ENCODE results near the gene AKT1. TPM values are rescaled to one million over a fixed set of nuclear protein-coding genes. Genes with fewer than 3 reads are reported as not detected.

The AKT1 gene
- total and polyA plus RNA-seq, 2 of the 4 experiments (the other 2 are of a cell fraction) = 193 to 221 TPM

- H4K8ac ChIP-seq (ENCODE audit: low read depth in 2 of 2, low read length in 2 of 2) = no peak overlapping the region
- ChIA-PET POLR2A (ENCODE audit: unreplicated experiment) (no interaction called here), CTCF (no interaction called here)
- no peak for DNase-seq
- no peak overlapping the region for H2AK5ac ChIP-seq (ENCODE audit: low read depth, low read length)
- intact Hi-C loops (cut with micrococcal nuclease) (no loop called here), dilution Hi-C loops (cut with HindIII; ENCODE audit: low sequenced_read_pairs, unreplicated experiment) (no loop called here), in situ Hi-C loops (cut with MboI; ENCODE audit: low sequenced_read_pairs) (no loop called here)
- no peaks in the 10 kb centered on the region for H3K36me3 ChIP-seq (ENCODE audit: control insufficient read depth, insufficient read depth, low read length)
- H3K27ac ChIP-seq (ENCODE audit: insufficient read depth, low read length) = no peak overlapping the region
- WGBS, 2 experiments (ENCODE audit: extremely low coverage in 2 of 2, insufficient read length in 1 of 2) = 91% methylated on average over 12 of the region's 17 CpGs; no CpG with 5 or more reads in 1 of the 2 experiments
- H2AFZ ChIP-seq (replicated peaks; ENCODE audit: low read length, poor library complexity) = no peak overlapping the region
- ATAC-seq (ENCODE audit: low read depth) = no peak
- H2AK9ac ChIP-seq (replicated peaks; ENCODE audit: low read depth, low read length, poor library complexity) = no peak overlapping the region
- no peak overlapping the region for H3K4ac ChIP-seq (ENCODE audit: low read depth, low read length)
- TF ChIP-seq CHD1 (IDR thresholded peaks at IDR 0.05; ENCODE audit: low read depth, low read length) = no peak
- no peak for TF ChIP-seq MXI1 (IDR thresholded peaks at IDR 0.05; ENCODE audit: borderline replicate concordance, low read depth, low read length)
- no peak for TF ChIP-seq SMC3 (IDR thresholded peaks at IDR 0.05; ENCODE audit: low read depth, low read length)
- no peak for TF ChIP-seq FOS (IDR thresholded peaks at IDR 0.05; ENCODE audit: low read depth, low read length)
- H3K56ac ChIP-seq (ENCODE audit: extremely low read depth, insufficient read depth, low read length) = no peak overlapping the region
- H4K91ac ChIP-seq (ENCODE audit: insufficient read depth, low read depth, low read length) = no peak overlapping the region
- no peaks in the 10 kb centered on the region; the same call in 1 of the 2 replicates for H3K27me3 ChIP-seq (ENCODE audit: control insufficient read depth, insufficient read depth, low read length)
- no peaks in the 10 kb centered on the region for H3K9me3 ChIP-seq (ENCODE audit: control insufficient read depth, insufficient read depth, low read length)
- H3K9ac ChIP-seq (ENCODE audit: low read depth, low read length) = no peak overlapping the region
- no peak overlapping the region for H3K23ac ChIP-seq (ENCODE audit: low read depth, low read length)
- no peak overlapping the region for H2BK15ac ChIP-seq (ENCODE audit: low read depth, low read length)
- H2BK120ac ChIP-seq (ENCODE audit: low read depth, low read length) = no peak overlapping the region
- no peak overlapping the region for H2BK20ac ChIP-seq (ENCODE audit: low read depth, low read length)
- BruUV-seq (replicated peaks) = no TSS peak
- H4K5ac ChIP-seq (ENCODE audit: low read depth, low read length) = no peak overlapping the region
- no peak overlapping the region for H3K4me3 ChIP-seq (ENCODE audit: insufficient read depth, low read depth, low read length)
- peaks cover 6% of the 10 kb centered on the region; the same call in 1 of the 2 replicates for H3K4me1 ChIP-seq (ENCODE audit: control insufficient read depth, insufficient read depth, low read length)
- H4K20me1 ChIP-seq (ENCODE audit: insufficient read depth, low read length) = 0 out of 2 replicates have a peak, but pooled peaks cover 3% of the 10 kb centered on the region
- no peaks in the 10 kb centered on the region; a peak in 1 of 4 replicates for H3K79me1 ChIP-seq (ENCODE audit: low read depth in 1 of 2, low read length in 2 of 2)
- H3K4me2 ChIP-seq (ENCODE audit: low read depth, low read length) = no peak overlapping the region
- H3K14ac ChIP-seq (replicated peaks; ENCODE audit: low read depth, low read length) = no peak overlapping the region
- no peak overlapping the region for H3K18ac ChIP-seq (ENCODE audit: low read depth, low read length)
- no peak overlapping the region for H2BK5ac ChIP-seq (ENCODE audit: low read depth, low read length, poor library complexity, severe bottlenecking)
- H3K9me1 ChIP-seq (ENCODE audit: insufficient read depth, low read length) = no peaks in the 10 kb centered on the region
Measured at GRCh38 chr14:104728631-104729030, 66.9 kb downstream of the AKT1 start.
